ENCODE results near the gene MESP2.
"Not testable (repeated sequence)": the region's sequence is repeated elsewhere in the genome, so short reads cannot be mapped to it uniquely, and the experiment has no call there.

MESP2 gene

GRCh38 chr15:89781891-89782618 is 5.9 kb downstream of the MESP2 start:
- no peak for DNase-seq

DNA sequence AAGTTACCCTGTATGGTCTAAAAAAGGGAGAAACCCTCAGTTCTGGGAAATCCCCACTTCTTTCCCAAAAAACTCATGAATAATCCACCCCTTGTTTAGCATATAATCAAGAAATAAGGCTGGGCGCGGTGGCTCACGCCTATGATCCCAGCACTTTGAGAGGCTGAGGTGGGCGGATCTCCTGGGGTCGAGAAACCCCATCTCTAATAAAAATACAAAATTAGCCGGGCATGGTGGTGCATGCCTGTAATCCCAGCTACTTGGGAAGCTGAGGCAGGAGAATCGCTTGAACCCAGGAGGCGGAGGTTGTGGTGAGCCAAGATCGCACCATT is 6.5 kb downstream of the MESP2 start:
- DNase-seq: not testable (repeated sequence)

GRCh38 chr15:89783111-89783860 is 7.2 kb downstream of the MESP2 start:
- DNase-seq: no peak

- no peak for DNase-seq
Measured at GRCh38 chr15:89783861-89784685, 7.9 kb downstream of the MESP2 start.

DNA sequence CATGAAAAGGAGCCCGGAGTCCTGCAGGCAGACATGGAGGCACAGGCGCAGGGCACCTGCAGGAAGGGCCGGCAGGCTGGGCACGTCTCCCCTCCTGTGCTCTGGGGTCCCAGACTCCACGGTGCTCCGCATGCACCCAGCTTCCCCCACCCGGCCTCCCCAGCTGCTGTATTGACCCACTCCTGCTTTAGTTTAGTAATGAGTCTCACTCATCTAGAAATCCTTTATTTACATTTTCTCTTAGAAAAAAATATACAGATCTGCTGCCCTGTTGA is 8.5 kb downstream of the MESP2 start:
- DNase-seq: no peak

DNA sequence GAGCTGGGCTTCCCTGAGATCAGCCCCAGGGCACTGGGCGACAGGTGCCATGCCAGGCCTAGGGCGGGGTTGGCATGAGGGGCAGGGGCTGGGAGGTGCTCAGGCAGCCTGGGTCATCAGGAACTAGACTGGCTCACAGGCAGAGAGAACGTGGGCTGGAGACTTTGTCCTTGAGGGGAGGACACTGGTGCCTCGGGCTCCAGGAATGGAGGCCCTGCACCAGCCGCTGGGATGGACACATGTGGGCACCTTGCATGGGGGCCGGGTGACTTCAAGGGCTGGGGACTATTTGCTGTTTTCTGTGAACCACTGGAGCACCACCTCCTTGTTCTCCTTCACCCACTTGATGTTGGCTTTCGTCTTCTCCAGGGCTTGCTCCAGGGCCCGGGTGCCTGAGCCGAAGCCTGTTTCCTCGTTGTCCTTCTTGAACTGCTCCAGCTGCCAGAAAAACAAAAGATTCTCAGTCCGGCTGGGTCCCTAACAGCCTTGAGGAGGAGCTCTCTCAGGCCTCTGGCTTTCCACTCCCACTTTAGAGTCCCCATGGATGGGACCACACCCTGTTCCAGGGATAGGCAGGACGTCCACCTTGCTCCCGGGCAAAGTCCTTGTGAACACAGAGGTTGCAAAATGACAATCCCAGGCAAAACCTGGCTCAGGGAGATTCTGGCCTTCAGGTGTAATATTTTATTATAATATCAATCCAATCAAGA is 9.1 kb downstream of the MESP2 start:
- no peak for DNase-seq

DNA sequence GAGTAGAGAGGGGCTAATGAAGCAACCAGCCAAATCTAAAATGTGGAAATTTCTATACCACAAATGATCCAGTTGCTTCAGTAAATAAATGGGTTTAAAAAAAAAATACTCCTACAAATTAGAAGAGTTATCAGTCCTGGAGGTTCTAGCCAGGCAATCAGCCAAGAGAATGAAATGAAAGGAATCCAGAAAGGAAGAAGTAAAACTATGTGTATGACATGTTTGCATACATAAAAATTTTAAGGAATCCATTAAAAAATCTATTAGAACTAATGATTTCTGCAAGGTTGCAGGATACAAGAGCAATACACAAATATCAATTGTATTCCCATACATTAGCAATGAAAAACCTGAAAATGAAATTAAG is 9.6 kb downstream of the MESP2 start:
- no peak for DNase-seq

GRCh38 chr15:89787944-89788343 is 11.8 kb downstream of the MESP2 start:
- no peak for DNase-seq

- not testable (repeated sequence) for DNase-seq
Measured at GRCh38 chr15:89788585-89788984, 12.5 kb downstream of the MESP2 start.

DNA sequence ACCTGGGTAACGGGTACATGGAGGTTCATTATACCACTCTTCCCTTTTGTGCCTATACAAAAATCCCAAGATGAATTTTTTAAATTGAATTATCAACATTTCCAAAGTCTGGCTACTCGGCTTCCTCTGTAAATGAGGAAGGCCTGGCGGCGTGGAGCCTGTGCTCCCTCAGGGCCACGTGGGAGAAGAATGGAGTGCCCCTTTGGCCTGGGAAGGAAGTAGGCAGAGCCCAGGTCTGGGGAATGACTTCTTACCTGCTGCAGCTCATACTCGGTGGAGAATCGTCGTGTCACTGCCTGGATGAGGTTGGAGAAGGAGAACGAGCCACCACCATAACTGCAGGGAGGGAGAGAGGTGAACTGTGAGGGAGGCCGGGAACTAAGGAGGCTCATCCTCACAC is 14.1 kb downstream of the MESP2 start:
- no peak for DNase-seq

- DNase-seq: no peak
Measured at GRCh38 chr15:89790661-89791060, 14.5 kb downstream of the MESP2 start.

DNA sequence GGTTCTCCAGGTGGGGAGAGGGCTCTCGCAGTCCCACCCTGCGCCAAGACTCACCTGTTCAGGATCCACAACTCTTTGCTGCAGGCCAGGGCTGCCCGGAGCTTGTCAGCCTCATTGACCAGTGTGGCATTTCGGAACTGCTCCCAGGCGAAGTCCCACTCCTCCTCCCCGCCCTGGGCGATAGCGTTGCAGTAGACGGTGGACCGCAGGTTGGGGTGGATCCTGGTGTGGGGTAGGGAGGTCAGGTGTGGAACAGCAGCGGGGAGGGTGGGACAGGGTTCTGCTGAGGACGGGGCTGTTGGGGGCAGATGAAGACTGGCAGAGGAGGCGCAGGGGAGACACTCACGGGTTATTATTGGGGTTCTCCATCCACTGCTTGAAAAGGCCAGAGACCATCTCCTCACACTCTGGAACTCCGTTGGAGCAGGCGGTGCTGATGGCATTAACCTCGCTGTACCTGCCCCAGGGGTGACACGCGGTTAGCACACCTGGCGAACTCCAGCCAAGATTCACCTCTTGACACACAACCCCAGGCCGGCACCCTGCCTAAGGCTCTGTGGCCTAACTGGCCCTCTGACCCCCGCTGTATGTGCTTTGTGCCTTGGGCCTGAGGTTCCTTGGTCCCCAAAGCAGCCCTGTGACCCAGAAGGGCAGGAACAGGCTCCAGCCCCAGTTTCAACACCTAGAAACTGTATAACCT is 16.1 kb downstream of the MESP2 start:
- no peak for DNase-seq

- DNase-seq: no peak
Measured at GRCh38 chr15:89794627-89795241, 18.6 kb downstream of the MESP2 start.

- DNase-seq: no peak
Measured at GRCh38 chr15:89795996-89796395, 19.9 kb downstream of the MESP2 start.

DNA sequence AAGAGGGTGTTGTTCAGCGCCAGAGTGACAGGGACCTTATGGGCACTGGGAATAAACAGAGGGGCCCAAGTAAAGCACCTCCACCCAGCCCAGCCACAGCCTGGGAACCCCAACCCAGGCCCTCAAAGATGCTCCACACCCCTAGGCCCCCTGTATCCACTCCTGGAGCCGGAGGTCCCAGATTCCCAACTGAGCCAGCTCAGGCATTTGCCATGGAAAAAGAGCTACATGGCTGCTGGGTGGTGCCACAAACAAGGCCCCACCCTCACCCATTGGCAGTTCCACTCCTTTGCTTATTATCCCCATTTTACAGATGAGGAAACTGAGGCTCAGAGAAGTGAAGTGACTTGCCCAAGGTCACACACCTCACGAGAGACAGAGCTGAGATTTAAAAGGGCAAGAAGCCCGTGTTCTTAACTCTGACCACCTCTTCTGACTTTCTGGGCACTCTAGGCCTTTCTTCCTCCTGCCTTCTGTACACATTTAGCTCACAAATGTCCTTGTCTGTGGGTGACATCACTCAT is 21.6 kb downstream of the MESP2 start:
- no peak for DNase-seq

DNA sequence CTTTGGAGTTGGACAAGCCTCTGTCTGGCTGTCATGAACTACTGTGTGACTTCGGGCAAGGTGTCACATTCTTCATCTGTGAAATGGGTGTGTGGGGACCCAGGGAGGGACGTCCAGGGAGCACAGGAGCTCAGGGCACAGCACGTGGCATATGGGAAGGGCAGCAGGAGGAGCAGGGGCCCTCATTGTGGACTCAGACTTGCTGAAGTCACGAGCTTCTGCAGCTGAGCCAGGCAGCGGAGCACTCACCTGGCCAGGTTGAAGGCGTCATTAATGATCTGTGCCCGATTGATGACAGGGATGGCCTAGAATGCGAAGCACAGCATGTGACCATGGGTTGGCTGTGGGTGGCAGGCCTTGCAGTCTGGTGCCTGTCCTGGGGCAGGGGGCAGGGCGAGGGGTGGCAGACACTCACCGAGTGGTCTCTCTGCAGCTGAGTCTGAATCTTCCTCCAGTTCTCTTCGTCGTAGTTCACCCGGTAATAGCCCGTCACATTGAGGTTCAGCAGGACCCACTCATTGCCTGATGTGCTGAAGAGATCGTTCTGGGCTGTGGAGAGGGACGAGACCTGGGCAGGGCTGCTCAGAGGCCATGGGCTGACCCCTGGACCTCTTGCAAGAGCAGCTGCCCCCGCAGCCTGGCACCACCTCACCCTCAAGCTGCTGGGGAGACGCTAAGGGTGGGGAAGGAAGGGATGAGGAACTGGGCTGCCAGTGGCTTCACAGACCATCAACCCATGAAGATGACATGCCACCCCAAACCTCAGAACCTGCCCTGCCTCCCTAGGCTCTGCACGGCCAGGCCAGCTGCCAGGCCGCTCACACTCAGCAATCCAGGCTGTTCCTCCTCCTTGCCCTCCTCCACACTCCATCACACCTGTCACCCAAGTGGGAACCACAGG is 23.1 kb downstream of the MESP2 start:
- no peak for DNase-seq

GRCh38 chr15:89799918-89800498 is 23.9 kb downstream of the MESP2 start:
- no peak for DNase-seq

DNA sequence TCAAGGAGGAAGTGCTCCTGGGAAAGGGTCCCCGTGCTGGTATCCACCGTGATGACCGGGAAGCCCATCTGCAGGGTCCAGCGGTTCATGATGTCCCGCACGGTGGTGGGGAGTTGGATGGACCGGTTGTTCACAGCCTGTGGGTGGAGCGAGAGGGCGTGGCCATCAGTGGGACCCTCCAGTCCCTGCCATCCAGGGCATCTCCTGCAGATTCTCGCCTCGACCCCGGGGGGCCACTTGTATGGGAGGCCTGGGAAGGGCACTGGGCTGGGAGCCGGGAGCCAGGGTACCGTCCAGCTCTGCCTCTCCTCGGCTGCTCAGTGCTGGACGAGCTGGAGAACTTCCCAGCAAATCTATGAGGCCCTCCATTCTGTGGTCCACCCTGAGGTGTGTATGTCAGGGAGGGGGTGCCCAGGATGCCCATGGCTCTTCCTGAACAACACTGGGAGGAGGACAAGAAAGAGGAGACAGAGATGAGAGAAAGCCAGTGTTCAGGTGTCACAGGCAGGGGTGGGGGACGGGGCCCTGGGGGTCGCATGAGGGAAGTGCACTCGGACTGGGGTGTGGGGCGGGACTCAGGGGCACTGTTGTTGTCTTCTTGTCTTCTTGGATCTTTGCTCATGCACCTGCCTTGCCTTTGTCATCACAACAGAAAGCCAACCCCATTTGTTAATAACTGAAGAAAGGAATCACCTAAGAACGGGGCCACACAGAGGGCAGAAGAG is 25.5 kb downstream of the MESP2 start:
- DNase-seq: no peak

GRCh38 chr15:89802231-89802928 is 26.2 kb downstream of the MESP2 start:
- no peak for DNase-seq
